Muscle layer of colon (tissue), 2 donors: Measurements from ENCODE around the gene IL9.

Experiments used
- H3K27ac ChIP-seq: one replicate; pipeline ENCODE4 v1.7.0; 2013; ENCODE audit warnings: low read depth, mild to moderate bottlenecking, low read length, moderate library complexity
- H3K27me3 ChIP-seq, 2 donors: one replicate each; pipeline ENCODE4 v1.7.0; 2013; ENCODE audit warnings: low read length in 2 of 2, mild to moderate bottlenecking in 2 of 2; ENCODE audit not compliant: insufficient read depth in 2 of 2, control insufficient read depth in 1 of 2
- H3K36me3 ChIP-seq: one replicate; pipeline ENCODE4 v1.7.0; 2013; ENCODE audit warnings: mild to moderate bottlenecking, low read length; ENCODE audit not compliant: insufficient read depth
- H3K4me1 ChIP-seq: one replicate; pipeline ENCODE4 v1.7.0; 2013; ENCODE audit warnings: mild to moderate bottlenecking, low read length; ENCODE audit not compliant: insufficient read depth
- H3K4me3 ChIP-seq, 2 donors: one replicate each; pipeline ENCODE4 v1.7.0; 2013; ENCODE audit warnings: low read length in 2 of 2, low read depth in 1 of 2, mild to moderate bottlenecking in 1 of 2, moderate library complexity in 1 of 2
- H3K9ac ChIP-seq: one replicate; pipeline ENCODE4 v1.7.0; 2013; ENCODE audit warnings: low read length
- H3K9me3 ChIP-seq: one replicate; pipeline ENCODE4 v1.7.0; 2013; ENCODE audit warnings: mild to moderate bottlenecking, low read length
- donor health status: abdominal sarcoma.
- donor health status: Adenocarcinoma of cecum.

Gene IL9

DNA sequence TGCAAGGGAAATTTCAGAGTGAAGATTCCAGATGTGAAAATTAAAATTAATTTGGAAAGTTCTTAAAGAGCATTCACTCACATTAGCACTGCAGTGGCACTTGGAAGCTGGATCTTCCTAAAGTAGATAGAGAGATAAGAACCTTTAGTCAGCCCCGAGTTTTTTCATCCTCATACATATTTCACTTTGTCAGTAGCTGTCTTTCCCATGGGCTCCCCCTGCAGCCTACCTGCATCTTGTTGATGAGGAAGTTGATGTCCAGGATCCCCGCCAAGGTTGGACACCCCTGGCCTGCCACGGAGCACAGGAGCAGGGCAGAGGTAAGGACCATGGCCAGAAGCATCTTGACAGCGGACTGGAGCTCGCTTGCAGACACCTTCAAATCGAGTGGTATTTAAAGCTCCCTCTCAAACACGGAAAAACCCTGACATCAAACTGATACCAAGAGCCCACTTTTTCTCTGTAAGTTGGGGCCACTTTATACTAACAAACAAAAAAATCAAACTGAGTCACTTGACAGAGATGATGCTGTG, at the start of gene IL9:
TSS of gene IL9 (minus strand) at position 368 of the 533 bp plus-strand sequence. CDS start at position 343, 25 bp downstream.
- Histone ChIP-seq H3K27ac (no peak within 1 kb of the TSS), H3K36me3 (no peaks in the 10 kb centered on the region), H3K27me3 (no peaks in the 10 kb centered on the region), H3K4me1 (no peaks in the 10 kb centered on the region), H3K4me3 (no peak within 1 kb of the TSS), H3K9ac (no peak within 1 kb of the TSS), H3K9me3 (no peaks in the 10 kb centered on the region)

DNA sequence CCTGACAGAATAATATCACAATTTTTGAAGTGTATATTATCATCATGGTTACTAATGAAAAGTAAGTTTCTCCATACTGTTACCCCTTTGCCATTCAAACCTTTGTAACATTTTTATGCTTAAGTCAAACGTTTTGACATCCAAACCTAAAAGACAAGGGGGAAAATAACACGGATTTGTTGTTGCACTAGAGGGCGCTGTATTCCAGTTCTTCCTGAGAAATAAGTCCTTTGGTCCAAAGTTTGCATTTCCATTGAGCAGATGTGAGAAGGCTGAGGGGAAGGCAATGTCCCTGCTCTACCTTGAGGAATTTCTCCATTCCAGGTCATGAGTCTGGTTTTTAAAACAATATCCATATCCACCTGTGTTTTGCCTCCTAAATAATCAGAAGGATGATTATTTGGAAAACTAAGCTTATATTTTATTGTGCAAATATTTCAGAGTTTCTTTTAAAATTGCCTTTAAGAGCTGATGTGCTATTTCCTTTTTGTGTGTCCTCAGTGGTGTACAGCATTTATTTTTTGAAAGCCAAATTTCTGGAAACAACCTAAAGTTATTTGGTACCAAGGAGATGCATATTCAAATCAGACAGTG, 49.4 kb upstream of the IL9 start:
- H3K9me3 ChIP-seq = no peaks in the 10 kb centered on the region

DNA sequence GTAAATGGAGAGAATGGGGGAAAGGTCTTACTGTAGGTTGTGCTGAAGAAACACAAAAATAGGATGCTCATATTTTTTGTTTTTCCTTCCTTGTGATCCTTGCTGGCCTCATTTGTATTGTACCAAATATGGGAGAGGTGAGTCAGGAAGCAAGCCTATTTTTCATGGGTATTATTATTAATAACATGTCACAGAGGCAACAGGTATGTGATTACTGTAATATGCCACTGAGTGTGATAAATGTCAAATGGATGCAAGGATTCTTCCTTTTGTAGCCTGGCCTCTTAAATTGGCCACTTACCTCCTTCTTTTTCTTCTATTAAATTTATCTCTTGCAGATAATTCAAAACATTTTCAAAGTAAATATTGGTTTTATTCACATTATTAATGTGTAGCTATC, 48.9 kb upstream of the IL9 start:
- Histone ChIP-seq H3K27ac (no peak overlapping the region), H3K27me3 (no peaks in the 10 kb centered on the region), H3K4me1 (no peaks in the 10 kb centered on the region), H3K36me3 (no peaks in the 10 kb centered on the region), H3K9ac (no peak overlapping the region), H3K4me3 (no peak overlapping the region), H3K9me3 (no peaks in the 10 kb centered on the region)

More for the DNA sequence above, 49.4 kb upstream of the IL9 start:
- no peak overlapping the region for H3K9ac ChIP-seq
- no peaks in the 10 kb centered on the region for H3K4me1 ChIP-seq
- no peak overlapping the region for H3K27ac ChIP-seq
- H3K36me3 ChIP-seq = no peaks in the 10 kb centered on the region
- no peaks in the 10 kb centered on the region for H3K27me3 ChIP-seq
- no peak overlapping the region for H3K4me3 ChIP-seq

DNA sequence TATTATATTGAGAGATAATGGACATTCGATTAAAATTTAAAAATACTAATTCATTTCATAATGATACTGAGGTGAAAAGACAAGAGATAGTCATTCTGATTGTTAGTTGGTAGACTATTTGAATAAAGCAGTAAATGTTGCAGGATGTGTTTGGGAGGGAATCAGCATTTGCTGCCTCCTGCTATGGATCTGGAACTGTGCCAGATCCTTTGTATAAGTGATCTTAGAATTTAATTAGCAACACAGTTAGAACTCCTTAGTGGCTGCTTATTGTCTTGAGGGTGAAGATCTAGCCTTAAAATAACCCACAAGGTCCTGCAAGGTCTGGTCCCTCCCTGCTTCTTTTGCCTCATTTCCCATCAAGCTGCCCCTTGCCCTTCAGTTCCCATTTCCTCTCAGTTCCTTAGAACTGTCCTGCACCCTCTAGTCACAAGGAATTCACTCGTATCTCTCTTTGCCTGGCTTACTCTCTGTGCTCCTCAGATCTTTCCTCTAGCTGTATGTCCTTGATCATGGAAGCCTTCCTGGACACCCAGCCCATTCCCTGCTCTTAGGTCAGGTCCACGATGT, 46.6 kb upstream of the IL9 start:
- Histone ChIP-seq H3K27me3 (no peaks in the 10 kb centered on the region), H3K9ac (no peak overlapping the region), H3K27ac (no peak overlapping the region), H3K9me3 (no peaks in the 10 kb centered on the region), H3K4me1 (no peaks in the 10 kb centered on the region), H3K36me3 (no peaks in the 10 kb centered on the region), H3K4me3 (no peak overlapping the region)

DNA sequence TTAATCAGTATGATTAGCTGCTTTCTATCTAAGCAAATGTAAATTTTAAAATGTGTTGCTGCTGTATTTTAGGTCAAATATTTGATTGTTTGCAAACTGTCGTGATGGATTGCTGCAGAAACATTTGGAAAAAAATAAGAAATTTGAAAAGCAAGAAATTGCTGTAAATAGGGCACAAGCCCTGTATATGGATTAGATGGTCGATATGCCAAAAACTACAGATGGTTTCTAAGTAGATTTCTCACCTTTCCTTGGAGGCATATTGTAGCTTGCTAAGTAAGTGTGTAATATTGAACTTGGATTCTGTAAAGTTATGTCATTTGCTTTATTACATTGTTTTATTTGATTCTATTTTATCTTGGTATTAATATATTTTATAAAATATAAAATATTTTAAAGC, 46.1 kb upstream of the IL9 start:
- Histone ChIP-seq H3K27ac (no peak overlapping the region), H3K4me1 (no peaks in the 10 kb centered on the region)

DNA sequence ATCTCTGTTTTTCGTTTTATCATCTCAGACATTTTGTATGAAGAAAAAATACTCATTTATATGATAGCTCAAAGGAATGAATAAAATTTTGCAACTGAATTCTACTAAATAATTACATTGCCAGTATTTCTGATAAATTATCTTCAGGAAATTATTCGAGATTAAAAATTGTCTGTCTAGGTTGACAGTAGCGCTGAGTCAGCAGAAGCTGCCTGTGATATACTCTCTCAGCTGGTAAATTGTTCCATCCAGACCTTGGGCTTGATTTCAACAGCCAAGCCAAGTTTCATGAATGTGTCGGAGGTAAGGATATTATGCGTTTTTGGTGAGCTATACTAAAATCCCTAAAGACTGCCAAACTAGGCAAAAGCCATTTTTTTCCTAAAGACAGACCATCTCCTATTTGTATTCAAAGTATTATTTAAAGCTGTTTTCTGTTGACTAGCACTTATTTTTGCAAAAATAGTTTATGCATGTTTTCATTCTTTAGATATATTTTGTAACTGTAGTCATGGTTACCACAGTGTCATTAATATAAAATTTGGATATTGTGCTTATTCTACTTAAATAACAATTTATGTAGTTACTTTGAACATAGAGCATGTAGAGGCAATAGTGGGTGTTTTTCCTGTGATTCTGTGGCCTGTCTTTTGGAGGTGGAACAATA, 41.7 kb upstream of the IL9 start:
- Histone ChIP-seq H3K27ac (no peak overlapping the region), H3K4me3 (no peak overlapping the region), H3K9ac (no peak overlapping the region), H3K27me3 (no peaks in the 10 kb centered on the region), H3K9me3 (no peaks in the 10 kb centered on the region), H3K36me3 (no peaks in the 10 kb centered on the region), H3K4me1 (no peaks in the 10 kb centered on the region)

More for the DNA sequence above, 46.1 kb upstream of the IL9 start:
- no peaks in the 10 kb centered on the region for H3K9me3 ChIP-seq
- H3K36me3 ChIP-seq = no peaks in the 10 kb centered on the region
- H3K27me3 ChIP-seq = no peaks in the 10 kb centered on the region
- no peak overlapping the region for H3K4me3 ChIP-seq
- no peak overlapping the region for H3K9ac ChIP-seq

DNA sequence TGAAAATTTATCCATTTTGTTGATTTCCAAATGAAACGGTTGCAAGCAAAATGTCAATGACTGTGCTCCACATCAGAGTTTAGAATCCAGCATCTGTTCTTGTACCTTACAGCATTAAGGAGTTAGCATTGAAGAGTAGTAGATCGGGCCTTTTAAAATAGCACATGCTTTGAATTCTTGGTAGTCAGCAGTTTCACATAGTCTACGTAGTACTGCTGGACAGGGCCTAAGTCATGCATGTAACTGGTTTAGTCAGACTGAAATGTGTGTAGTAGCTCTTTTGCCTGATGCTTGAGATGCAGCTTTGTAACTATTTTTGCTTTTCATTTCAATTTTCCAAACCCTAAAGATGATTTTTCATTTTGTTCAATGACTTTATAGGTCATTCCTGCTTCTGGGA, 39.3 kb upstream of the IL9 start:
- Histone ChIP-seq H3K9ac (no peak overlapping the region), H3K27ac (no peak overlapping the region), H3K4me3 (no peak overlapping the region), H3K9me3 (no peaks in the 10 kb centered on the region), H3K27me3 (peaks cover 8 to 13% of the 10 kb centered on the region in 2 donors), H3K4me1 (no peaks in the 10 kb centered on the region), H3K36me3 (no peaks in the 10 kb centered on the region)

DNA sequence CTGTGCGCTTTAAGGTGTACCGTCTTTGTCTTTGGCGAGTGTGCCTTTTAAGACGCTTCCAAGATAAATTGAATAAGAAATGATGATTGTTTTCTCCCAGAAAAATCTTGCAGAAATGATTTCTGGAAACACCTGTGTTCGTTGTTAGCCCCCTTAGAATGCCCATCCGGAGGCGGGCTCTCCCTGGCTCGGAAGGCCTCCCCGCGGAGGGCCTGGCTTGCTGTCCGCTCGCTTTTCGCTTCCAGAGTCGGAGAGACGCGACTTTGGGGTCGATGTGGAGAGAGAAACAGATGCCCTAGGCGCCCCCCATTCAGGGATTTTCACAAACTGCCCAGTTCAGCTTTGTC, 35.3 kb upstream of the IL9 start:
- no peak overlapping the region for H3K9ac ChIP-seq

DNA sequence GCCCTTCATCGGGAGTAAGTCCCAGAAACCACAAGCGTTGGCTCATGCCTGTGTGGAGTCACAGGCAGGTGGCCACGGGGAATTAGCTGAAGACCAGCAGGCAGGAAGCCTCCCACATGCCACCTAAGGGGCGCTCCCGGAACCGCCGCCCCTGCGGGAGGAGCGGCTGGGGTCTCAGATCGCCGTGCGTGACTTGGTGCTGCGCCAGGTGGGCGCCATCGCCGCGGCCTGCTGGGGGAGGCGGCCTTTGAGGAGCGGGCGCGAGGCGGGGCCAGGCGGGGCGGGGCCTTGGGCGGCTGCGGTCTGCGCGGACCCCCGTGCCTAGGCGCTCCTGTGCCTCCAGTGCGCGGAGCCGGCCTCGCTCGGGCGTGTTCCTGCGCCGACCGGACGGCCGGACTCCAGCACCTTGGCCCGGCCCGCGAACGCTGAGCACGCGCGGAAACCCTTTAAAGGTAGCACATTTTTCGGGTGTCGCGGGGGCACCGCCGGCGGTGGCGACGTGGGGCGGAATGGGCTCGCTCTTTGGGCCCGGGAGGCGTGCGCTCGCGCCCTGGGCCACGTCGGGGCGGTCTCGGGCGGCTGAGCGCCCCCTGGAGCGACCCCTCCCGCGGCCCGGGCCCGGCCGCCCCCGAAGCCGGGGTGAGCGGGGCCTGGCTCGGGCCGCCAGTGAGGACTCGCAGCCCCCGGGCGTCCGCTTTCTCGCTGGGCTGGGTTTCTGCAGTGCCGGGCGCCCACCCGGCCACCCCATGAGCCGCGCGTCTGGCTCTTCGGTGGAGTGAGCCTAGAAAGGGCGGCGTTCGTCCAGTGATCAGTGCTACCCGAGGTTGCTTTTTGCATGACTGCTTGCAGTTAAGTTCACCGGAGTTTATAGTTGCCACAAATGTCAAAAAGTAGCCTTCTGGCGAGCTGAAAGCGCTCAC, 34.6 kb upstream of the IL9 start:
- Histone ChIP-seq H3K27me3 (peaks cover 13 to 16% of the 10 kb centered on the region in 2 donors), H3K36me3 (no peaks in the 10 kb centered on the region), H3K27ac (no peak overlapping the region), H3K4me1 (no peaks in the 10 kb centered on the region), H3K9me3 (no peaks in the 10 kb centered on the region), H3K9ac (no peak overlapping the region), H3K4me3 (peak overlapping the region in 1 of 2 donors; percentile 35)

More for the DNA sequence above, 35.3 kb upstream of the IL9 start:
- Histone ChIP-seq H3K36me3 (no peaks in the 10 kb centered on the region), H3K27me3 (peaks cover 10 to 16% of the 10 kb centered on the region in 2 donors), H3K9me3 (no peaks in the 10 kb centered on the region), H3K27ac (no peak overlapping the region), H3K4me1 (no peaks in the 10 kb centered on the region), H3K4me3 (no peak overlapping the region)

DNA sequence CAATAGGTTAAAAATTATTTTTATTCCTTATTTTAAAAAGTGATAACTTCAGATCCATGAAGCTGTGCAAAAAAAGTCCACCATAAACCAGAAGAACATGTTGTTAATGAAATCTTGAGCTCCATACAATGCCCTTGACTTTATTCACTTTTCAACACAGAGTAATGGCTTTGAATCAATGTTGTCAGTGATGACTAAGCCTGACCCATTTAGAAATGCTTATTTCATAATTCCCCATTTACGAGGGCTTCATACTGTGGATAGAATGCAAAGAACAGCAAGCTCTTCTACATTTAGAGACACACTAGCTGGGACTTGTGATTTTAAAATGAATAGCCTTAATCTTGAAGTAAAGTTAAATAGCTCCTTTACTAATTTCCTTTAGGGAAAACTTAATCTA, 25.7 kb upstream of the IL9 start:
- H3K27me3 ChIP-seq = peaks cover 3 to 6% of the 10 kb centered on the region in 2 donors

DNA sequence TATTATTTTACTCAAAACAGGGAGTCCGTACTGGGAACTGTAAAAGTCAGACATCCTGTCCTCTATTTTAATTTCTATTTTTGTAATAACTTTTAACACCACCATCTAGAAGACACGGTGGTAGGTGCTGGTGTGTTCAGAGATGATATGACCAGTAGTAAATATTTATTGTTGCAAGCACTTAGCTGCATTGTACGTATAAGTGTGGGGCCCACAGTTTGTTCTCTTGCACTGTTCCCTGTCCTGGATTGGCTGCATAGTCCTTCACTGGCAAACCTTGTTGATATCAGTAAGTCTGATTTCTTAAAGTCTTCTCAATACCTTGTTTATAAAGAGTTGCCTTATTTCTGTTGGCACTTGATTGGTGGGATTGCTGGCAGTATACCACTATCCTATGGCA, 24.6 kb upstream of the IL9 start:
- Histone ChIP-seq H3K4me3 (no peak overlapping the region), H3K9ac (no peak overlapping the region), H3K27ac (no peak overlapping the region), H3K27me3 (peaks cover 0 to 6% of the 10 kb centered on the region in 2 donors), H3K4me1 (no peaks in the 10 kb centered on the region), H3K36me3 (no peaks in the 10 kb centered on the region), H3K9me3 (no peaks in the 10 kb centered on the region)

More for the DNA sequence above, 25.7 kb upstream of the IL9 start:
- H3K4me1 ChIP-seq = no peaks in the 10 kb centered on the region
- no peaks in the 10 kb centered on the region for H3K9me3 ChIP-seq
- no peak overlapping the region for H3K27ac ChIP-seq
- H3K36me3 ChIP-seq = no peaks in the 10 kb centered on the region
- no peak overlapping the region for H3K9ac ChIP-seq
- H3K4me3 ChIP-seq = no peak overlapping the region
